CD14-positive monocyte (primary cell): ENCODE data around the gene FAM193A. TPM values are rescaled to one million over a fixed set of nuclear protein-coding genes. Genes with fewer than 3 reads are reported as not detected.

ENCODE experiments used
- DNase-seq, 3 donors: peaks; one replicate each; pipeline ENCODE4 v3.0.0-alpha.2; 2011 to 2022
- H2AFZ ChIP-seq: 2 replicates; pipeline ENCODE4 v1.6.0; 2012; ENCODE audit warnings: mild to moderate bottlenecking, low read depth, low read length, inconsistent platforms; ENCODE audit not compliant: insufficient read depth, poor library complexity, severe bottlenecking
- H3K27ac ChIP-seq, 2 donors: 1 replicate in 1 of 2; 2 replicates in 1 of 2; pipeline ENCODE4 v1.5.1; 2012 to 2013; ENCODE audit warnings: low read length in 2 of 2, control low read depth in 1 of 2, inconsistent platforms in 1 of 2, low read depth in 1 of 2, mild to moderate bottlenecking in 1 of 2
- H3K27me3 ChIP-seq, 2 donors: one replicate each; pipeline versions ENCODE4 v1.6.0 to v1.6.1; 2011 to 2013; ENCODE audit warnings: low read length in 2 of 2; ENCODE audit not compliant: control insufficient read depth in 2 of 2, insufficient read depth in 2 of 2
- H3K36me3 ChIP-seq, 2 donors: replicated peaks in 1 of 2; 1 replicate in 1 of 2; 2 replicates in 1 of 2; pipeline versions ENCODE4 v1.5.1 to v1.6.1; 2012 to 2013; ENCODE audit warnings: low read length in 2 of 2, control low read depth in 1 of 2, inconsistent platforms in 1 of 2, mild to moderate bottlenecking in 1 of 2; ENCODE audit not compliant: insufficient read depth in 2 of 2, control insufficient read depth in 1 of 2
- H3K4me1 ChIP-seq, 2 donors: 1 replicate in 1 of 2; 2 replicates in 1 of 2; pipeline versions ENCODE4 v1.5.1 to v1.6.1; 2012 to 2013; ENCODE audit warnings: low read length in 2 of 2, control low read depth in 1 of 2, inconsistent platforms in 1 of 2, mild to moderate bottlenecking in 1 of 2, moderate library complexity in 1 of 2; ENCODE audit not compliant: insufficient read depth in 2 of 2, control insufficient read depth in 1 of 2
- H3K4me2 ChIP-seq: replicated peaks from 2 replicates; pipeline ENCODE3; 2012; ENCODE audit warnings: low read length, moderate library complexity, mild to moderate bottlenecking; ENCODE audit not compliant: poor library complexity, severe bottlenecking; ENCODE audit errors: extremely low read depth
- H3K4me3 ChIP-seq, 3 experiments: fragments of 200-600 bp in 1 of 3; sonication (generic) in 1 of 3; replicated peaks in 1 of 3; 1 replicate in 2 of 3; 2 replicates in 1 of 3; pipeline ENCODE4 v1.5.1; 2011 to 2013; ENCODE audit warnings: low read length in 3 of 3, mild to moderate bottlenecking in 3 of 3, control low read depth in 2 of 3, low read depth in 2 of 3, inconsistent platforms in 1 of 3, moderate library complexity in 1 of 3
- H3K79me2 ChIP-seq: 2 replicates; pipeline ENCODE4 v1.6.0; 2012; ENCODE audit warnings: mild to moderate bottlenecking, control low read depth, inconsistent platforms, low read length, moderate library complexity; ENCODE audit not compliant: insufficient read depth
- H3K9ac ChIP-seq: 2 replicates; pipeline ENCODE4 v1.6.0; 2017; ENCODE audit warnings: low read length, mild to moderate bottlenecking; ENCODE audit not compliant: insufficient read depth, poor library complexity, severe bottlenecking
- H3K9me3 ChIP-seq, 2 donors: replicated peaks in 1 of 2; 1 replicate in 1 of 2; 2 replicates in 1 of 2; pipeline versions ENCODE4 v1.5.1 to v1.6.1; 2012 to 2013; ENCODE audit warnings: low read length in 2 of 2, control low read depth in 1 of 2; ENCODE audit not compliant: control insufficient read depth in 1 of 2, insufficient read depth in 1 of 2
- H4K20me1 ChIP-seq: 2 replicates; pipeline ENCODE4 v1.6.0; 2012; ENCODE audit warnings: mild to moderate bottlenecking, low read length, control low read depth, moderate library complexity; ENCODE audit not compliant: insufficient read depth
- H3K27ac Mint-ChIP-seq, 7 donors: one replicate each; pipeline ENCODE4 v1.8.0; 2020; ENCODE audit warnings: mild to moderate bottlenecking in 7 of 7, mixed read lengths in 7 of 7, moderate library complexity in 6 of 7, inconsistent platforms in 2 of 7
- H3K27me3 Mint-ChIP-seq, 3 donors: one replicate each; pipeline ENCODE4 v1.8.0; 2021 to 2022; ENCODE audit warnings: low read depth in 3 of 3, mild to moderate bottlenecking in 3 of 3, mixed read lengths in 3 of 3, moderate library complexity in 3 of 3, inconsistent platforms in 1 of 3
- H3K36me3 Mint-ChIP-seq, 2 donors: one replicate each; pipeline ENCODE4 v1.8.0; 2020; ENCODE audit warnings: mixed read lengths in 2 of 2, inconsistent platforms in 1 of 2, mild to moderate bottlenecking in 1 of 2
- H3K4me1 Mint-ChIP-seq: one replicate; pipeline ENCODE4 v1.8.0; 2020; ENCODE audit warnings: mild to moderate bottlenecking, mixed read lengths
- H3K4me3 Mint-ChIP-seq, 2 donors: one replicate each; pipeline ENCODE4 v1.8.0; 2020; ENCODE audit warnings: mild to moderate bottlenecking in 2 of 2, mixed read lengths in 2 of 2, moderate library complexity in 1 of 2
- H3K9me3 Mint-ChIP-seq, 7 donors: one replicate each; pipeline ENCODE4 v1.8.0; 2020 to 2022; ENCODE audit warnings: mixed read lengths in 7 of 7, mild to moderate bottlenecking in 6 of 7, moderate library complexity in 6 of 7, inconsistent platforms in 2 of 7
- WGBS: methylation state at CpG from one replicate; pipeline ENCODE4 v1.1.5; 2013; ENCODE audit warnings: missing lambda C conversion rate; ENCODE audit not compliant: insufficient coverage; 5-methylcytosine and 5-hydroxymethylcytosine counted together
- intact Hi-C, 2 donors: fragments of 100-400 bp; cut with micrococcal nuclease; formaldehyde crosslinking; loops; one replicate each; pipeline versions ENCODE4 v1.15.0 to v1.15.1; 2023
- polyA plus RNA-seq, 3 donors: library from polyadenylated mRNA; depleted of rRNA in 1 of 3; unstranded in 2 of 3; stranded (reverse) in 1 of 3; fragments of 300-500 nt in 2 of 3; fragments of >200 nt in 1 of 3; fragmentation: Illumina TruSeq in 2 of 3; gene quantifications; 1 replicate in 2 of 3; 2 replicates in 1 of 3; pipeline ENCODE4 v1.2.3, GENCODE V29; 2012 to 2021
- TF ChIP-seq, protein P1 (sequence below): fragments of 200-600 bp; IDR thresholded peaks from one replicate; pipeline ENCODE4 v1.8.0; 2022; ENCODE audit warnings: antibody characterized with exemption, mild to moderate bottlenecking

Gene FAM193A
- polyA plus RNA-seq, 3 donors = 0.66 to 11.8 (median 0.82) TPM

DNA sequence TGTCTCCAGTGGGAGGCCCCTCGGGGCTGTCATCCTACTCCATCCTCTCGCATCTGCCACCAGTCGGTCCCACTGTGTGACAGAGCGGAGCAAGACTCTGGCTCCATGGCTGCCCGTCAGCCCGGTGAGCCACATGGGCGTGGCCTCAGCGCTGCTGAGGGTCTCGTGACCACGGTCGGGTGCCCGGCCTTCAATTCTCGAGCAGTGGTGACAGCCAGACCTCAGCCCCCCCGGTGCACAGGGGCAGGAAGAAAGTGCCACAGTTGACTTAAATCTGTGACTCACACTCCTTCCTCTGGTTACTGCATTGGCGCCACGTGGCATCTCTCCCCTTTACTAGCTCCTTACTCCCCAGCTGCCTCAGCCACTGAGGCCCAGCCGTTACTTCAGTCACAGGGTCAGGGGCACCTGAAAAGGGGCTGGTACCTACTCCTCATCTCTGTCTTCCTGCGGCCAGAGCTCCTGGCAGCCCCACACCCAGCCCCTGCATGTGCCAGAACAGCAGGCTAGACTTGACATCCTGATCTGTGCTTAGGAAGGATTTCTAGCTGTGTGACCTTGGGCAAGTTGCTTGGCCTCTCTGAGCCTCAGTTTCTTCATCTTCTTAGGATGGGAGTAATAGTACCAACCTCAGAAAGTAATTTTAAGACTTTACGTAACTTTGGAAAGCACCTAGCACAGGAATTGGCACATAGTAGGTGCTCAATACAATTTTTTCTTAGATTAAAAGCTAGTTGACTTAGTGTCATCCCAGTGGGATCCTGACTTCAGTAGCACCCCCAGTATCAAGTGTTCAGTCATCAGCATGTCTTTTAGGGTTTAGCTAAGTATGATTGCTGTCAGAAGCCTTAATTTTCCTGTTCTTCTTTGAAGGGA lies 153.6 kb downstream of the FAM193A start:
- no peak overlapping the region for H3K4me3 ChIP-seq
- peak; percentile 12 to 60 (median 12) for DNase-seq
- Mint-ChIP-seq H3K27ac (peak overlapping the region in 4 of 7 donors; percentile 21 to 74 (median 56)), H3K36me3 (peaks cover 91 to 92% of the 10 kb centered on the region in 2 donors), H3K4me1 (peaks cover 2% of the 10 kb centered on the region), H3K9me3 (peaks cover 0 to 1% (median 0%) of the 10 kb centered on the region in 7 donors), H3K27me3 (peaks cover 0 to 1% (median 0%) of the 10 kb centered on the region in 3 donors), H3K4me3 (no peak overlapping the region)
- no peaks in the 10 kb centered on the region for H3K9me3 ChIP-seq
- intact Hi-C loops = no loop called here
- H4K20me1 ChIP-seq = peaks cover 30% of the 10 kb centered on the region
- peaks cover 93 to 100% of the 10 kb centered on the region in 2 donors for H3K36me3 ChIP-seq
- TF ChIP-seq, protein P1, sequence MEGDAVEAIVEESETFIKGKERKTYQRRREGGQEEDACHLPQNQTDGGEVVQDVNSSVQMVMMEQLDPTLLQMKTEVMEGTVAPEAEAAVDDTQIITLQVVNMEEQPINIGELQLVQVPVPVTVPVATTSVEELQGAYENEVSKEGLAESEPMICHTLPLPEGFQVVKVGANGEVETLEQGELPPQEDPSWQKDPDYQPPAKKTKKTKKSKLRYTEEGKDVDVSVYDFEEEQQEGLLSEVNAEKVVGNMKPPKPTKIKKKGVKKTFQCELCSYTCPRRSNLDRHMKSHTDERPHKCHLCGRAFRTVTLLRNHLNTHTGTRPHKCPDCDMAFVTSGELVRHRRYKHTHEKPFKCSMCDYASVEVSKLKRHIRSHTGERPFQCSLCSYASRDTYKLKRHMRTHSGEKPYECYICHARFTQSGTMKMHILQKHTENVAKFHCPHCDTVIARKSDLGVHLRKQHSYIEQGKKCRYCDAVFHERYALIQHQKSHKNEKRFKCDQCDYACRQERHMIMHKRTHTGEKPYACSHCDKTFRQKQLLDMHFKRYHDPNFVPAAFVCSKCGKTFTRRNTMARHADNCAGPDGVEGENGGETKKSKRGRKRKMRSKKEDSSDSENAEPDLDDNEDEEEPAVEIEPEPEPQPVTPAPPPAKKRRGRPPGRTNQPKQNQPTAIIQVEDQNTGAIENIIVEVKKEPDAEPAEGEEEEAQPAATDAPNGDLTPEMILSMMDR = no peak
- no peaks in the 10 kb centered on the region for H3K27me3 ChIP-seq
- H3K79me2 ChIP-seq = no peaks in the 10 kb centered on the region
- H3K9ac ChIP-seq = no peak overlapping the region
- H2AFZ ChIP-seq = no peak overlapping the region
- H3K27ac ChIP-seq = peak overlapping the region in 1 of 2 donors; percentile 52
- H3K4me2 ChIP-seq = no peak overlapping the region
- no peaks in the 10 kb centered on the region for H3K4me1 ChIP-seq
- WGBS = 11% methylated on average over 17 of the region's 19 CpGs

DNA sequence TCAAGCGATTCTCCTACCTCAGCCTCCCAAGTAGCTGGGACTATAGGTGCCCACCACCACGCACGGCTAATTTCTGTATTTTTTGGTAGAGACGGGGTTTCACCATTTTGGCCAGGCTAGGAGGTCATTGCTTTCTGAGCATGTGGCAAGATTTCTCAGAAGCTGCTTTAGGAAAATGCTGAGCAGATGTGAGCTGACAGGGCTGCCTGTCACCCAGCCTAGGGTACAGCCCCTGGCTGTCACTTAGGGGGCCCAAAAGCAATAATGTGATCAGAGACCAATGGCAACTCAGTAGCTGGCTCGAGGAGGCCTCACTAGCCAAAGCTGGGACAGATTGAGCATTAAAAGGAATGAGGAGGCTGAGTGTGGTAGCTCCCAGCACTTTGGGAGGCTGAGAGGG lies 154.9 kb downstream of the FAM193A start:
- H3K4me1 Mint-ChIP-seq = peaks cover 2% of the 10 kb centered on the region
- no peak overlapping the region for H3K4me3 ChIP-seq
- peaks cover 0 to 1% (median 0%) of the 10 kb centered on the region in 7 donors for H3K9me3 Mint-ChIP-seq
- peaks cover 91 to 97% of the 10 kb centered on the region in 2 donors for H3K36me3 ChIP-seq
- no peaks in the 10 kb centered on the region for H3K4me1 ChIP-seq
- TF ChIP-seq, protein P1 = no peak
- H3K9ac ChIP-seq = no peak overlapping the region
- H3K27ac Mint-ChIP-seq = peak overlapping the region in 3 of 7 donors; percentile 18 to 62 (median 54)
- H3K27me3 ChIP-seq = no peaks in the 10 kb centered on the region
- H3K27me3 Mint-ChIP-seq = peaks cover 0 to 1% (median 0%) of the 10 kb centered on the region in 3 donors
- peaks cover 30% of the 10 kb centered on the region for H4K20me1 ChIP-seq
- DNase-seq = no peak
- peaks cover 90% of the 10 kb centered on the region in 2 donors for H3K36me3 Mint-ChIP-seq
- 100% methylated on average over 3 of the region's 5 CpGs for WGBS
- intact Hi-C loops = no loop called here
- H3K79me2 ChIP-seq = no peaks in the 10 kb centered on the region
- no peaks in the 10 kb centered on the region for H3K9me3 ChIP-seq
- H3K4me3 Mint-ChIP-seq = no peak overlapping the region
- H2AFZ ChIP-seq = no peak overlapping the region
- H3K27ac ChIP-seq = no peak overlapping the region
- no peak overlapping the region for H3K4me2 ChIP-seq
